GM18868 (cell line): ENCODE results near the gene EEF1AKMT3.

Experiments
- ATAC-seq: cut with Tn5 transposase; IDR thresholded peaks from one replicate; pipeline ENCODE4 v1.9.1; 2021; ENCODE audit warnings: mild to moderate bottlenecking, moderate library complexity; ENCODE audit not compliant: unreplicated experiment

EEF1AKMT3 gene

DNA sequence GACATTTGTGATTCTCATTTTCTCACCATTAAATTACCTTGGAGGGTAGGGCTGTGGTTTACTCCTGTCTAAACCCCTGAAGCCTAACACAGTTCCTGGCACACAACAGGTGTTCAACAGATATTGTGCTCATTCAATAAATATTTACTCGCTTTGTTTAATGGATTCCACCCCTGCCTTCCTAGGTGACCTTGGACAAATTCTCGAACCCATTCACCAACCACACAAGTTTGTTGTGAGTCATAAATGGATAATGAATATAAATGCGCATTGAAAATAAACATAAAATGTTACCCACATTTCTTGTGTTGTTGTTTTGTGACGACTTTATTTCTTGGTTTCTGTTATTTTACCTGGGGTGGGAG, 9.8 kb downstream of the EEF1AKMT3 start:
- peak; percentile 13 for ATAC-seq

DNA sequence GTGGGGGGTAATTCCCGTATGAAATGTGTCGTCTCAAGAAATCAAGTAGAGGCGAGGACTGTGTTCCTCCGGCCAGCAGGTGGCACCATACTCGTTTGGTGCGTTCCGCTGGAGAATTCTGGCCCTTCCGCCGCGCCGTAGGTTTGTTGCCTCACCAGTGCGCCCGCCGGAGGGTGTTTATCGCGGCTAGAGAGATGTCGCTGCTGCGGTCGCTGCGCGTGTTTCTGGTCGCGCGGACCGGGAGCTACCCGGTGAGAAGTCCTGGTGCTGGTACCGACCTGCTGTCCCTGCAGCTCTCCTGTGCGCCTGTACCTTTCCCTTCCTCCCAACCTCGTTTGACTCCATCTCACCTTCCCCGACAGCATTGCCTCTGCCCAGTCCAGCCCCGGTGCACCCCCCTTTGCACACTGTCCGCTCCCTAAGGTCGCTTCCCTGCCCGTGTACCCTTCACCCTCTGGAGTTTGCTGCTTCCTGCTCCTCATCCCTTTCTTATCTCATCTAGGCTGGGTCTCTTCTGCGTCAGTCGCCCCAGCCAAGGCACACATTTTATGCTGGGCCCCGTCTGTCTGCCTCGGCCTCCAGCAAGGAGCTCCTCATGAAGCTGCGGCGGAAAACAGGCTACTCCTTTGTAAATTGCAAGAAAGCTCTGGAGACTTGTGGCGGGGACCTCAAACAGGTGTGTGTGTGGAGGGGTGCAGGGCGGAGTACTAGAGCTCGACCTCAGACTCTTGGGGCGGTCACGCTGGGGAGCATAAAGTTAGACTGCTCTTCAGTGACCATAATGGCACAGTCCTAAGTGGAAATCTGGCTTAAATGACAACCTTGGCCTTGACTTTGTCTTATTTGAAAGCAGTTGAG, 10.4 kb downstream of the EEF1AKMT3 start, which contains the start of gene TSFM:
Gene TSFM (plus strand): TSS at position 180 of the 858 bp plus-strand sequence. CDS start 15 bp downstream, at position 195.
- ATAC-seq, result peak; percentile 84

- ATAC-seq, result no peak
These were observed 11.0 kb downstream of the EEF1AKMT3 start for GRCh38 chr12:57783466-57783801.

DNA sequence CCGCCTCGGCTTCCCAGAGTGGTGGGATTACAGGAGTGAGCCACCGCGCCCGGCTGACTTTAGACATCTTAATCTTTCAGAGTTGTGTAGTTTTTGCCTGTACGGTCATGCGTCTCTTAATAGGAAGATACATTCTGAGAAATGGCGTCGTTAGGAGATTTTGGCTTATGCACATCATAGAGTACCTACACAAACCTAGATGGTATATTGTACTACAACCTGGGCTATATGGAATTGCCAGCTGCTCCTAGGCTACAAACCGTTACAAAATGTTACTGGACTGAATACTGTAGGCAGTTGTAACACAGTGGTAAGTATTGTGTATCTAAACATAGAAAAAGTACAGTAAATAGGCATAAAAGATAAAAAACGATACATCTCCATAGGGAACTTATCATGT, 11.4 kb downstream of the EEF1AKMT3 start:
- ATAC-seq, result no peak

- ATAC-seq, result no peak
These were observed 21.5 kb downstream of the EEF1AKMT3 start for GRCh38 chr12:57793920-57794319.

DNA sequence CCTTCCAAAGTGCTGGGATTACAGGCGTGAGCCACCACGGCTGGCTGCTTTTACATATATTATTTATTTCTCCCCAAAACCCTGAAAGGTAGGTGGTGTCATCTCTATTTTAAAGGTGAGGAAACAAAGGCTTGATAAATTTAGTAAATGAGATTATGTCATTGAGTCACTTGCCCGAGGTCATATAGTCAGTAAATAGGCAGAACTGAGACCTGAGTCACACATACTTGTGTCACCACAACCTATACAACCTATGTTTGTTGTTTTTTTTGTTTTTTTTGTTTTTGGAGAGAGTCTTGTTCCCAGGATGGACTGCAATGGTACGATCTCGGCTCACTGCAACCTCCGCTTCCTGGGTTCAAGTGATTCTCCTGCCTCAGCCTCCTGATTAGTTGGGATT, 22.9 kb downstream of the EEF1AKMT3 start:
- ATAC-seq, result no peak

DNA sequence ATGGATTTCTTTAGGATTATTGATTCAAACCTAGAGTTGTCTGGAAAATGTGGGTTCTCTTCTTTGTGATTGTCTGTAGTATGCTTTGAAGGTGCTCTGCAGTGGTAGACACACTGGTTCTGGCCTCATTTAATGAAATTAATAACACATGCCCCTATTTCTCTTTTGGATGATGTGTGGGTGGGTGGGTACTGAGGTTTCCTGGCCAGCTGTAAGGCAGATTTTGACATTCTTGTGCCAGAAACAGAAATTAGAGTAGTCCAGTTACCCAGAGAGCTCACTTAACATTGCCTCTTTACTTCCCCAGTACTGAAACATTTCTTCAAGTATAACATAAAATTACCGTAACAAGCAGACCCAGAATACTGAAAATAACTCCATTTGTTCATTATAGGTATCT, 24.6 kb downstream of the EEF1AKMT3 start:
- ATAC-seq, result no peak

DNA sequence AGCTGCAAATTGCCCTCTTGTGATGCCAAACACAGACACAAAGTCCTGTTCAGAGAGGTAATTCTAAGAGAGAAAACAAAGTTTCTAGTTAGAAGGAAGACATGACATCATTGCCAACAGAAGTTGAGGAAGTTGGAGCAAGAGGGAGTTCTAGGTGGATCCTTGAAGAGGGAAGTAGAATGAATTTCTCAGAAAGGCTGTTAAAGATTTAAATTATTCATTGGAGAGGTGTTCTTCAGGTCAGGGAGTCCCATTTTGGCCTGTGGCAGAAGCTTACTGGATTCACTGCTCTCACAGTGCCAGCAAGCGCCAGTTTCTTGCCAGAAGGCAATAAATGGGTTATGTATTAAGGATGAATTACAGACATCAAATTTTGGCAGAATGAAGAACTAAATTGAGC, 25.5 kb downstream of the EEF1AKMT3 start:
- ATAC-seq, result no peak

DNA sequence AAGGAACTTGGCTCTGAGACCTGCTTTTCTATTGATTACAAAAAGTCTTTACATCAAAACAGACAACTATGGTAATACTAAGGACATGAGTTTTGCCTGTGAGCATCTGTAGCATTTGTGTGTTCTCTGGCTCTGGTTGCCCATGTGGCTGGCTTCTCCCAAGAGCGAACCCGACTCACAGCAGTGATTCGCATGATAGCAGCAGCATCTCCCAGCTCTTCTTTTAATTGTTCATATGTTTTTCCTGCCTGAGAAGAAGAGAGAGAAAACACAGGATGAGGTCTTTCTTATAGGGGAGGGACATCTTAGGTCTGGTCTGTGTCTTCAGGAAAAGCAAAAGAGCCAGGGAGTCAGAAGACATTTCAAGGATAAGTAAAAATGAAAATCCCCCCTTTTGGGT, 28.6 kb downstream of the EEF1AKMT3 start:
- ATAC-seq, result no peak

DNA sequence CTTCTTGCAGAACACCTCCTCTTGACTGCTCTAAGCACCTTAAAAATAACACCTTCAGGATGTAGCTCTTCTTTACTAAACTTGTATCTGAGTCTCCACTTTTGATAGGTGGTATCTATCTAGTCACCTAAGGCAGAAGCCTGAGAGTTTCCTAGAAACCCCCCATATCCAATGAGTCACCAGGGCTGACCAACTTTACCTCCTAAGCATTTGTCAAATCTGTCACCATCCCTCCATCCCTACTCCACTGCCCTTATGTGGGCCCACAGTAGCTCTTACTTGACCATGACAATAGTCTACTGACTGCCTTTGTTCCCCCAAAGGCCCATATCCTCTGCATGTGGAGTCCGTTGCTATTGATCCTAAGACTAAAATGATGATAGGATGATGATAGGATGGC, 30.2 kb downstream of the EEF1AKMT3 start:
- no peak for ATAC-seq

DNA sequence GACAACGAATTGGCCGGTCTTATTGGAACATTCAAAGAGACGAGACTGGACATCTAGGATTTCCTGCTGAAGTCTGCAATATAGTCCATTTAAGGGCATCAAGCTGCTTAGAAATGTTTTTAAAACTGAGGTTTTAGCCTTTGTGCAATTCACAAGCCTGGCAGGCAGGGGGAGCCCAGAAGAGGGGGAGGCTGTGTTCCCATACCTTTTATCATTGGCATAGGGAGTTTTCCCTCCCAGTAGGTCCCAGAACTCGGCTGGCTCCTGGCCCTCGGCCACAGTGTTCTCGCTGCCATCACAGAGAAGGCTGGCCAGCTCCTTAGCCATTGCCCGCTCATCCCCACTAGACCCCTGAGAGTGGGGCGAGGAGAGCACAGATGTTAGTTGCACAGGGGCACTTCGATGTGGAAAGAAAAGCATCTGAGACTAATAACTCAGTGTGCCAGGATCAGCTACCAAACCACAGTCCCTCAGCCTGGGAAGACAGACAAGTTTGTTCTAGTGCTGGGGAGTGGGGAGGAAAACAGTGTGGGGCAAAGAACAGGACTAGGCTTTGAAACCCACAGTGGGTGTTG, 31.0 kb downstream of the EEF1AKMT3 start:
- ATAC-seq, result no peak

- no peak for ATAC-seq
These were observed 34.3 kb downstream of the EEF1AKMT3 start for GRCh38 chr12:57806677-57807076.

DNA sequence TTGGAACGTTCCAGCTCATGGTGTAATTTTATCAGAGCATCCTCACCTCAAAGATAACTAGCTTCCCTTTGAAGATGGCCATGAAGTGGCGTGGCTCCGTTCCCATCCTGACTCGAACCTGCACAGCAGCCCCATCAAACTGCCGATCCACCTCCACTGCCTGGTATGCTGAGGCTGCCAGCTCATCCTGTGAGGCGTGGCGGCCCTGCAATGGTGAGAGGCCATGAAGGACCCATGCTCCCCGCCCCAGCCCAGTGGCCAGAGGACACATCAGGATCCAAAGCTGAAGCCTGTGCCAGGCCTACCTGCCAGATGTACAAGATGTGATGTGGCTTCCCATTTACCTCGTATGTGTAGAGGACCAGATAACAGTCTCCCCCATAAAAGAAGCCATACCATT, 34.9 kb downstream of the EEF1AKMT3 start:
- no peak for ATAC-seq

- no peak for ATAC-seq
These were observed 35.9 kb downstream of the EEF1AKMT3 start for GRCh38 chr12:57808351-57808750.

DNA sequence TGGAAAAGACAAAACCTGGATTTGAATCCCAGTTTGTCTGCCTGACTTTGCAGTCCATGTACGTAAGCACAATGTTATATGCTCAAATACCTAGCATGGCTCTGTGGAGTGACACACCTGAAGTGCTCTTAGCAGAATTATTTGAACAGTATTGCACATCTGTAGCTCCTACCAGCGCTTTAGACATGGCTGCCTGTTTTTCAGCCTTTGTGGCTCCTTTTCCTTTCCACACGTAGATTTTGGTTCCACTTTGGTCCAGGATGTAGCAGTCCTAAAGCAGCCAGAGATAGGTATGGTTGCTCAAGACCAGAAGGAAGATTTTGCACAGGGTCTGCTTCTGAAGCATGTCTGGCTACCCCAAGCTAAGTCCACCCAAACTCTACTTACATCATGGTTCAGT, 37.0 kb downstream of the EEF1AKMT3 start:
- ATAC-seq, result no peak

- no peak for ATAC-seq
These were observed 38.0 kb downstream of the EEF1AKMT3 start for GRCh38 chr12:57810450-57810849.

DNA sequence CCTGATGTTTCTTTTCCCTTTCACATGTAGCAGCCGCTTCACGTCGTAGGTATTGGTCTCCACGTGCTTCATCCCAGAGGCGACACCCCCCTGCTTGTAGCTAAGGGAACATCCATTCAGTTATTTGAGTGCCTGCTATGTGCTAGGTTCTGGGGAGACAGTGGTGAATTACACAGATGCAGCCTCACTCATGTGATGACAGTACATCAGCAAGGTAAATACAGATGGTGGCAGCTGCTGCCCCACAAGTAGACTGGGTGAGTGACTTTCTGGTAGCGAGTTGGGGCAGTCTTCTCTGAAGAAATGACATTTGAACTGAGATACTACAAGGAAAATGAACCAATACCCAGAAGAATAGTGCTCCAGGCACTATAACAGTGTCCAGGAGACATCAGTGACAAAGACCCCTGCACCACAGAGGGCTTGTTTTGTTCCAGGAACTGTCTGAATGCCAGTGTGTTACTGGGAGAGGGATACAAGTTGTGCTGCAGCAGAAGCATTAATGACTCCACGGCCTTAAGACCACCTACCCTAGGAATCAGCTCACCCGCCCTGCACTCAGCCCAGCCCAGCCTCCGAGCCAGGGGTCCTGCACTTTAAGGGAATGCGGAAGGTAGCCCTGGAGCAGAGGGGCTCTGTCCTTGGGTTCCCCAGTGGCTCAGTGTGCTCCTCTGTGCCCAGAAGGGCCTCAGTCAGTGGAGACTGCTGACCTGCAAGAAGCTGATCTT, 38.8 kb downstream of the EEF1AKMT3 start:
- no peak for ATAC-seq

DNA sequence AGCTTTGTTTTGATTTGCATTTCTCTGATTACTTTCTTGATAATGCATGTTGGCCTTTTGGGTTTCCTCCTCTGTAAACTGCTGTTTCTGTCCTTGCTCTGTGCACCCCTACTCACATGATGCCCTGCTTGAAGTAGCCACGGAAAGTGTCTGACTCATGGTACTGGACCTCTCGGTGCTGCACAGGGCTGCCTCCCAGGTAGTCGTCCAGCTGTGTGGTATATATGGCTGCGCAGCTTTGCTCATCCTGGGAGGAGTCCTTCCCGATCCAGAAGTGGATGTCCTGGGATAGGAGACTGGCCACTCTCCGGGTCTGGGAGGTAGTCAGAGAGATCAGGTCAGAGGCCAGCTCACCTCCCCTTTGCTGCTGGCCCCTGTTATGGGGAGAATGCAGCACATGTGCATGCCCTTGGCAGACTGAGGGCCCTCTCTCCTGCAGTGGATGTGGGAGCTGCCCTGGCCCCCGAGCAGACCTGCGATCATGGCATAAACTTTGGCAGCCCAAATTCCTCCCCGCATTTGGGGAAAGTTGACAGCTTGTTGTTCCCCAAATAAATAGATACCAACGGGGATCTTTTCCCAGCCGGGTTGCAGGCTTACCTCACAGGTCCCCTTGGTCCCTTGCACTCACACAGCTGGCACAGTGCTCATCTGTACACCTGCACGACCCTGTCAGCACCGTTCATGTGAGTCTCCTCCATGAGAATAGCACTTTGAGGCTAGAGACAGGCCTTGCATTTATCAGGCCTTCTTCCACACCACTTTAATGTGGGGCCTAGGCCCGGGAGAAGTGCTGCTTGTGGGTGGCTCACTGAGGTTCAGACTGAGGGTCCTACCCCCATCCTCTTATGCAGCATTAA, 40.9 kb downstream of the EEF1AKMT3 start:
- no peak for ATAC-seq

GRCh38 chr12:57813971-57814772, 41.8 kb downstream of the EEF1AKMT3 start:
- no peak for ATAC-seq
